Sigmoid colon (tissue), 4 donors: ENCODE measurements around the gene DAB2.

Experiments
- CTCF ChIP-seq, 4 experiments: fragments of 450-650 bp in 3 of 4; fragments of 200-600 bp in 1 of 4; IDR thresholded peaks; one replicate each; pipeline ENCODE4 v1.5.1; 2016 to 2019; ENCODE audit warnings: antibody characterized with exemption in 4 of 4, mild to moderate bottlenecking in 3 of 4, moderate library complexity in 2 of 4
- POLR2A ChIP-seq, 2 donors: fragments of 450-650 bp; IDR thresholded peaks; one replicate each; pipeline ENCODE4 v1.6.1; 2016; ENCODE audit warnings: antibody characterized with exemption in 2 of 2, mild to moderate bottlenecking in 2 of 2, moderate library complexity in 2 of 2
- POLR2AphosphoS5 ChIP-seq, 4 donors: sonication (generic); formaldehyde crosslinking; IDR thresholded peaks; one replicate each; pipeline ENCODE4 v1.6.1; 2017; ENCODE audit warnings: antibody characterized with exemption in 4 of 4

GRCh38 chr5:39331861-39332381 lies 92.9 kb downstream of the DAB2 start:
- TF ChIP-seq CTCF (IDR thresholded peaks at IDR 0.05): no peak
- no peak for TF ChIP-seq POLR2A (IDR thresholded peaks at IDR 0.05)
- TF ChIP-seq POLR2AphosphoS5 (IDR thresholded peaks at IDR 0.05): peak in 1 of 4 donors; percentile 21
